ENCODE measurements around the gene WBP1.

The WBP1 gene

GRCh38 chr2:74497777-74498499 lies 39.7 kb downstream of the WBP1 start:
- H3K4me1 ChIP-seq (ENCODE audit: control insufficient read depth, insufficient read depth, low read length), result peaks cover 28% of the 10 kb centered on the region
- peaks cover 46% of the 10 kb centered on the region for H3K27me3 ChIP-seq (ENCODE audit: control insufficient read depth, insufficient read depth, low read length)
- peak overlapping the region; percentile 69 for H3K9ac ChIP-seq (ENCODE audit: low read length)
- peak overlapping the region; percentile 60 for H3K4me3 ChIP-seq (ENCODE audit: low read length)
- H3K9me3 ChIP-seq (ENCODE audit: control insufficient read depth, low read length), result no peaks in the 10 kb centered on the region
- H3K36me3 ChIP-seq (ENCODE audit: control insufficient read depth, insufficient read depth, low read length), result no peaks in the 10 kb centered on the region

GRCh38 chr2:74498500-74499266 lies 40.4 kb downstream of the WBP1 start:
- H3K27me3 ChIP-seq (ENCODE audit: control insufficient read depth, insufficient read depth, low read length), result peaks cover 46% of the 10 kb centered on the region
- H3K9me3 ChIP-seq (ENCODE audit: control insufficient read depth, low read length), result no peaks in the 10 kb centered on the region
- no peaks in the 10 kb centered on the region for H3K36me3 ChIP-seq (ENCODE audit: control insufficient read depth, insufficient read depth, low read length)
- H3K4me3 ChIP-seq (ENCODE audit: low read length), result peak overlapping the region; percentile 60
- H3K9ac ChIP-seq (ENCODE audit: low read length), result peak overlapping the region; percentile 69
- H3K4me1 ChIP-seq (ENCODE audit: control insufficient read depth, insufficient read depth, low read length), result peaks cover 32% of the 10 kb centered on the region

GRCh38 chr2:74499267-74499939 lies 41.2 kb downstream of the WBP1 start, which contains the start of gene LBX2:
LBX2 (minus strand) TSS chr2:74499603; CDS start chr2:74499537, 66 bp downstream.
- Histone ChIP-seq H3K4me3 (ENCODE audit: low read length) (peak within 1 kb of the TSS; percentile 60), H3K9me3 (ENCODE audit: control insufficient read depth, low read length) (no peaks in the 10 kb centered on the region), H3K4me1 (ENCODE audit: control insufficient read depth, insufficient read depth, low read length) (peaks cover 39% of the 10 kb centered on the region), H3K27me3 (ENCODE audit: control insufficient read depth, insufficient read depth, low read length) (peaks cover 46% of the 10 kb centered on the region), H3K9ac (ENCODE audit: low read length) (peak within 1 kb of the TSS; percentile 69), H3K36me3 (ENCODE audit: control insufficient read depth, insufficient read depth, low read length) (no peaks in the 10 kb centered on the region)

GRCh38 chr2:74499940-74500577 lies 41.8 kb downstream of the WBP1 start:
- Histone ChIP-seq H3K9me3 (ENCODE audit: control insufficient read depth, low read length) (no peaks in the 10 kb centered on the region), H3K9ac (ENCODE audit: low read length) (no peak overlapping the region), H3K27me3 (ENCODE audit: control insufficient read depth, insufficient read depth, low read length) (peaks cover 46% of the 10 kb centered on the region), H3K36me3 (ENCODE audit: control insufficient read depth, insufficient read depth, low read length) (no peaks in the 10 kb centered on the region), H3K4me1 (ENCODE audit: control insufficient read depth, insufficient read depth, low read length) (peaks cover 44% of the 10 kb centered on the region), H3K4me3 (ENCODE audit: low read length) (no peak overlapping the region)

GRCh38 chr2:74500578-74500946 lies 42.3 kb downstream of the WBP1 start:
- Histone ChIP-seq H3K36me3 (ENCODE audit: control insufficient read depth, insufficient read depth, low read length) (no peaks in the 10 kb centered on the region), H3K27me3 (ENCODE audit: control insufficient read depth, insufficient read depth, low read length) (peaks cover 46% of the 10 kb centered on the region), H3K4me3 (ENCODE audit: low read length) (no peak overlapping the region), H3K4me1 (ENCODE audit: control insufficient read depth, insufficient read depth, low read length) (peaks cover 49% of the 10 kb centered on the region), H3K9ac (ENCODE audit: low read length) (no peak overlapping the region), H3K9me3 (ENCODE audit: control insufficient read depth, low read length) (no peaks in the 10 kb centered on the region)

- Histone ChIP-seq H3K4me1 (ENCODE audit: control insufficient read depth, insufficient read depth, low read length) (peaks cover 58% of the 10 kb centered on the region), H3K4me3 (ENCODE audit: low read length) (no peak overlapping the region), H3K36me3 (ENCODE audit: control insufficient read depth, insufficient read depth, low read length) (no peaks in the 10 kb centered on the region), H3K9ac (ENCODE audit: low read length) (peak overlapping the region; percentile 99), H3K9me3 (ENCODE audit: control insufficient read depth, low read length) (no peaks in the 10 kb centered on the region), H3K27me3 (ENCODE audit: control insufficient read depth, insufficient read depth, low read length) (peaks cover 46% of the 10 kb centered on the region)
These were observed 43.3 kb downstream of the WBP1 start for GRCh38 chr2:74501335-74502071.

- H3K9me3 ChIP-seq (ENCODE audit: control insufficient read depth, low read length), result no peaks in the 10 kb centered on the region
- H3K9ac ChIP-seq (ENCODE audit: low read length), result peak overlapping the region; percentile 99
- no peaks in the 10 kb centered on the region for H3K36me3 ChIP-seq (ENCODE audit: control insufficient read depth, insufficient read depth, low read length)
- H3K4me3 ChIP-seq (ENCODE audit: low read length), result peak overlapping the region; percentile 88
- H3K4me1 ChIP-seq (ENCODE audit: control insufficient read depth, insufficient read depth, low read length), result peaks cover 63% of the 10 kb centered on the region
- H3K27me3 ChIP-seq (ENCODE audit: control insufficient read depth, insufficient read depth, low read length), result peaks cover 41% of the 10 kb centered on the region
These were observed 44.0 kb downstream of the WBP1 start for GRCh38 chr2:74502147-74502719.

GRCh38 chr2:74502720-74503505 lies 44.7 kb downstream of the WBP1 start:
- Histone ChIP-seq H3K9me3 (ENCODE audit: control insufficient read depth, low read length) (no peaks in the 10 kb centered on the region), H3K4me3 (ENCODE audit: low read length) (peak overlapping the region; percentile 88), H3K27me3 (ENCODE audit: control insufficient read depth, insufficient read depth, low read length) (peaks cover 36% of the 10 kb centered on the region), H3K9ac (ENCODE audit: low read length) (peak overlapping the region; percentile 99), H3K4me1 (ENCODE audit: control insufficient read depth, insufficient read depth, low read length) (peaks cover 58% of the 10 kb centered on the region), H3K36me3 (ENCODE audit: control insufficient read depth, insufficient read depth, low read length) (no peaks in the 10 kb centered on the region)

- H3K9ac ChIP-seq (ENCODE audit: low read length), result peak overlapping the region; percentile 99
- no peaks in the 10 kb centered on the region for H3K9me3 ChIP-seq (ENCODE audit: control insufficient read depth, low read length)
- H3K27me3 ChIP-seq (ENCODE audit: control insufficient read depth, insufficient read depth, low read length), result peaks cover 33% of the 10 kb centered on the region
- H3K4me1 ChIP-seq (ENCODE audit: control insufficient read depth, insufficient read depth, low read length), result peaks cover 58% of the 10 kb centered on the region
- peak overlapping the region; percentile 88 for H3K4me3 ChIP-seq (ENCODE audit: low read length)
- no peaks in the 10 kb centered on the region for H3K36me3 ChIP-seq (ENCODE audit: control insufficient read depth, insufficient read depth, low read length)
These were observed 45.6 kb downstream of the WBP1 start for GRCh38 chr2:74503506-74504475.

GRCh38 chr2:74504591-74504990 lies 46.4 kb downstream of the WBP1 start:
- no peaks in the 10 kb centered on the region for H3K9me3 ChIP-seq (ENCODE audit: control insufficient read depth, low read length)
- H3K27me3 ChIP-seq (ENCODE audit: control insufficient read depth, insufficient read depth, low read length), result peaks cover 28% of the 10 kb centered on the region
- H3K4me3 ChIP-seq (ENCODE audit: low read length), result peak overlapping the region; percentile 88
- H3K4me1 ChIP-seq (ENCODE audit: control insufficient read depth, insufficient read depth, low read length), result peaks cover 52% of the 10 kb centered on the region
- no peak overlapping the region for H3K9ac ChIP-seq (ENCODE audit: low read length)
- no peaks in the 10 kb centered on the region for H3K36me3 ChIP-seq (ENCODE audit: control insufficient read depth, insufficient read depth, low read length)

All from mucosa of stomach (tissue), 1 donor.